OCI-LY1 (cell line): ENCODE data around the gene HYI.

Experiments used
- H2AFZ ChIP-seq: fragments of 200-600 bp; sonication (generic), shearing (Covaris generic); 2 replicates; pipeline ENCODE4 v1.6.0; 2014; ENCODE audit warnings: antibody characterized with exemption, mild to moderate bottlenecking, low read length
- H3F3A ChIP-seq: fragments of 200-600 bp; sonication (generic), shearing (Covaris generic); 2 replicates; pipeline ENCODE4 v1.6.0; 2014; ENCODE audit warnings: mild to moderate bottlenecking, antibody characterized with exemption, low read length, moderate library complexity; ENCODE audit not compliant: insufficient read depth
- H3K27ac ChIP-seq: fragments of 200-600 bp; sonication (generic); 2 replicates; pipeline ENCODE4 v1.5.1; 2014; ENCODE audit warnings: low read length, mixed run types, mild to moderate bottlenecking, low read depth; ENCODE audit not compliant: poor library complexity, severe bottlenecking
- H3K27me3 ChIP-seq: fragments of 200-600 bp; sonication (generic); 2 replicates; pipeline ENCODE4 v1.6.0; 2014; ENCODE audit warnings: antibody characterized with exemption, mild to moderate bottlenecking, low read length, moderate library complexity; ENCODE audit not compliant: insufficient read depth
- H3K36me3 ChIP-seq: fragments of 200-600 bp; sonication (generic); 2 replicates; pipeline ENCODE4 v1.6.1; 2014; ENCODE audit warnings: mild to moderate bottlenecking, antibody characterized with exemption, low read length, moderate library complexity, mixed read lengths; ENCODE audit not compliant: insufficient read depth
- H3K4me1 ChIP-seq: fragments of 200-600 bp; sonication (generic); 2 replicates; pipeline ENCODE4 v1.5.1; 2014; ENCODE audit warnings: mild to moderate bottlenecking, low read length, moderate library complexity; ENCODE audit not compliant: insufficient read depth, severe bottlenecking
- H3K4me2 ChIP-seq: fragments of 200-600 bp; sonication (generic), shearing (Covaris generic); 2 replicates; pipeline ENCODE4 v1.6.1; 2014; ENCODE audit warnings: low read length
- H3K4me3 ChIP-seq: fragments of 200-600 bp; sonication (generic); 2 replicates; pipeline ENCODE4 v1.5.1; 2014; ENCODE audit warnings: low read length, low read depth, mild to moderate bottlenecking, mixed read lengths; ENCODE audit not compliant: poor library complexity, severe bottlenecking
- H3K79me2 ChIP-seq: fragments of 200-600 bp; shearing (Covaris generic); 2 replicates; pipeline ENCODE4 v1.6.1; 2016; ENCODE audit warnings: mixed run types, low read length, mixed read lengths; ENCODE audit not compliant: insufficient read depth
- H3K9ac ChIP-seq: fragments of 200-600 bp; sonication (generic), shearing (Covaris generic); 2 replicates; pipeline ENCODE4 v1.6.1; 2014; ENCODE audit warnings: mild to moderate bottlenecking, low read length, mixed read lengths
- H3K9me2 ChIP-seq: fragments of 200-600 bp; sonication (generic), shearing (Covaris generic); 2 replicates; pipeline ENCODE4 v1.6.1; 2014; ENCODE audit warnings: low read depth, mild to moderate bottlenecking, low read length, mixed read lengths
- H3K9me3 ChIP-seq: fragments of 200-600 bp; shearing (Covaris generic); 2 replicates; pipeline ENCODE4 v1.6.1; 2014; ENCODE audit warnings: low read length, mixed read lengths
- H4K20me1 ChIP-seq: fragments of 200-600 bp; sonication (generic), shearing (Covaris generic); 2 replicates; pipeline ENCODE4 v1.6.0; 2016; ENCODE audit warnings: mild to moderate bottlenecking, low read length; ENCODE audit not compliant: insufficient read depth
- CTCF ChIP-seq: fragments of 200-600 bp; sonication (generic), shearing (Covaris generic); IDR thresholded peaks from 2 replicates; pipeline ENCODE4 v1.5.1; 2017; ENCODE audit warnings: mild to moderate bottlenecking, antibody characterized with exemption, low read length, moderate library complexity, mixed read lengths
- EZH2 ChIP-seq: fragments of 200-600 bp; sonication (generic), shearing (Covaris generic); IDR thresholded peaks from 2 replicates; pipeline ENCODE4 v1.8.0; 2017; ENCODE audit warnings: borderline replicate concordance, mixed run types, mild to moderate bottlenecking, antibody characterized with exemption, low read length, moderate library complexity, mixed read lengths

Gene HYI

GRCh38 chr1:43446881-43447835 is 6.6 kb downstream of the HYI start:
- Histone ChIP-seq H3K79me2 (no peaks in the 10 kb centered on the region), H3K9me2 (no peaks in the 10 kb centered on the region), H3K9ac (no peak overlapping the region), H3K4me1 (no peaks in the 10 kb centered on the region), H3F3A (no peaks in the 10 kb centered on the region), H2AFZ (no peak overlapping the region), H3K27ac (no peak overlapping the region), H3K27me3 (no peaks in the 10 kb centered on the region), H4K20me1 (no peaks in the 10 kb centered on the region), H3K36me3 (peaks cover 61% of the 10 kb centered on the region; the same call in 1 of the 2 replicates), H3K4me3 (no peak overlapping the region), H3K4me2 (no peak overlapping the region), H3K9me3 (no peaks in the 10 kb centered on the region)
- TF ChIP-seq EZH2 (no peak), CTCF (no peak)

- no peak overlapping the region for H2AFZ ChIP-seq
- H3K9ac ChIP-seq = no peak overlapping the region
- H3K9me3 ChIP-seq = no peaks in the 10 kb centered on the region
- no peak overlapping the region for H3K4me2 ChIP-seq
- no peaks in the 10 kb centered on the region for H3F3A ChIP-seq
- no peaks in the 10 kb centered on the region for H3K9me2 ChIP-seq
- H3K79me2 ChIP-seq = no peaks in the 10 kb centered on the region
- H3K36me3 ChIP-seq = peaks cover 61% of the 10 kb centered on the region; the same call in 1 of the 2 replicates
- no peaks in the 10 kb centered on the region for H3K27me3 ChIP-seq
- no peak overlapping the region for H3K27ac ChIP-seq
- no peak overlapping the region for H3K4me3 ChIP-seq
- no peaks in the 10 kb centered on the region for H4K20me1 ChIP-seq
- H3K4me1 ChIP-seq = no peaks in the 10 kb centered on the region
- TF ChIP-seq EZH2 (no peak), CTCF (no peak)
Measured at GRCh38 chr1:43446388-43446740, 7.4 kb downstream of the HYI start.

- H2AFZ ChIP-seq = no peak overlapping the region
- TF ChIP-seq EZH2 = no peak
- TF ChIP-seq CTCF = no peak
- H3K9me3 ChIP-seq = no peaks in the 10 kb centered on the region
- H4K20me1 ChIP-seq = no peaks in the 10 kb centered on the region
- H3K79me2 ChIP-seq = no peaks in the 10 kb centered on the region
- peaks cover 61% of the 10 kb centered on the region; the same call in 1 of the 2 replicates for H3K36me3 ChIP-seq
- H3F3A ChIP-seq = no peaks in the 10 kb centered on the region
- no peak overlapping the region for H3K9ac ChIP-seq
- no peak overlapping the region for H3K4me3 ChIP-seq
- H3K27me3 ChIP-seq = no peaks in the 10 kb centered on the region
- H3K27ac ChIP-seq = no peak overlapping the region
- H3K9me2 ChIP-seq = no peaks in the 10 kb centered on the region
- H3K4me1 ChIP-seq = no peaks in the 10 kb centered on the region
- no peak overlapping the region for H3K4me2 ChIP-seq
Measured at GRCh38 chr1:43445606-43446387, 7.9 kb downstream of the HYI start.
